Right ventricle myocardium inferior (tissue), 1 donor: ENCODE measurements around the gene CHEK2. TPM values are rescaled to one million over a fixed set of nuclear protein-coding genes. Genes with fewer than 3 reads are reported as not detected.

Source experiments
- ATAC-seq: fragments of 200-7000 bp; cut with Tn5 transposase; one replicate; pipeline ENCODE4 v1.9.1; 2020; ENCODE audit warnings: mild to moderate bottlenecking, moderate library complexity
- DNase-seq: peaks from one replicate; pipeline ENCODE4 v3.0.0; 2021; ENCODE audit errors: missing footprints
- intact Hi-C: fragments of 100-400 bp; cut with DNase I; formaldehyde crosslinking; loops from one replicate; pipeline ENCODE4 v1.11.0; 2022
- total RNA-seq: library from RNA; stranded (reverse); fragmentation: NEBNext Ultra II Directional; extraction: Animal tissue kit (Norgen Biotek cat#: 25700); gene quantifications from one replicate; pipeline ENCODE4 v1.2.1, GENCODE V29; 2021
- donor health status: DM: no; HTN: yes; CAD: no; lungs with severe emphysema.

CHEK2 gene
- total RNA-seq, 1 donor from 2014 or later = 1.9 TPM

- no peak for ATAC-seq
- intact Hi-C loops = no loop called here
Measured at GRCh38 chr22:28650463-28650862, 91.2 kb downstream of the CHEK2 start.

DNA sequence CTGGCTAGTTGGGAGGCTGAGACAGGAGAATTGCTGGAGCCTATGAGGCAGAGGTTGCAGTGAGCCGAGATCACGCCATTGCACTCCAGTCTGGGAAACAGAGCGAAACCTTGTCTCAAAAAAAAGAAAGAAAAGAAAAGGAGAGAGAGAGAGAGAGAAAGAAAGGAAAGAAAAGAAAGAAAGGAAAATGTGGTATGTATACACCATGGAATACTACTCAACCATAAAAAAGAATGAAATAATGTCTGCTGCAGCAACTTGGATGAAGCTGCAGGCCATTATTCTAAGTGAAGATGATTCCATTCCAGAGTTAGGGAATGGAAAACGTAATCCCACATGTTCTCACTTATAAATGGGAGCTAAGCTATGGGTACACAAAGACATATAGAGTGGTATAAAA is 92.8 kb downstream of the CHEK2 start:
- DNase-seq (no peak), ATAC-seq (no peak)
- intact Hi-C loops = no loop called here

More at GRCh38 chr22:28650463-28650862, 91.2 kb downstream of the CHEK2 start:
- no peak for DNase-seq

DNA sequence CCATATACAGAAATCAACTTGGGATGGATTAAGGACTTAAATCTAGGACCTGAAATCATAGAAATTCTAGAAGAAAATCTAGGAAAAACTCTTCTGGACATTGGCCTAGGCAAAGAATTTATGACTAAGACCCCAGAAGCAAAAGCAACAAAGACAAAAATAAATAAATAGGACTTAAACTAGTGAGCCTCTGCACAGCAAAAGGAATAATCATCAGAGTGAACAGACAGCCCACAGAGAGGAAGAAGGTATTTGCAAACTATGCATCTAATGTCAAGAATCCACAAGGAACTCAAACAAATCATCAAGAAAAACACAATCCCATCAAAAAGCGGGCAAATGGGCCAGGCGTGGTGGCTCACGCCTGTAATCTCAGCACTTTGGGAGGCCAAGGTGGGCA is 94.4 kb downstream of the CHEK2 start:
- DNase-seq = no peak
- no peak for ATAC-seq
- intact Hi-C loops = no loop called here

GRCh38 chr22:28639321-28639720 is 102.3 kb downstream of the CHEK2 start:
- no peak for ATAC-seq
- DNase-seq = no peak
- intact Hi-C loops = no loop called here

Other genes with a start within 250 kb of the CHEK2 start
- 10.4 TPM for gene TTC28, start 62.0 kb downstream of the CHEK2 start, total RNA-seq
- gene HSCB, start 219 bp upstream of the CHEK2 start, total RNA-seq = 9.6 TPM
- gene CCDC117, start 30.9 kb upstream of the CHEK2 start, total RNA-seq = 11.4 TPM
- 71.8 TPM for gene XBP1, start 58.7 kb upstream of the CHEK2 start, total RNA-seq
- 5.4 TPM for gene ZNRF3, start 141.8 kb upstream of the CHEK2 start, total RNA-seq